ENCODE results near the gene RADIL. TPM values are rescaled to one million over a fixed set of nuclear protein-coding genes. Genes with fewer than 3 reads are reported as not detected.

RADIL gene
- total RNA-seq, 3 donors from 2014 or later (not counting 1 experiment from before 2014, with no cell fraction given), result not detected

DNA sequence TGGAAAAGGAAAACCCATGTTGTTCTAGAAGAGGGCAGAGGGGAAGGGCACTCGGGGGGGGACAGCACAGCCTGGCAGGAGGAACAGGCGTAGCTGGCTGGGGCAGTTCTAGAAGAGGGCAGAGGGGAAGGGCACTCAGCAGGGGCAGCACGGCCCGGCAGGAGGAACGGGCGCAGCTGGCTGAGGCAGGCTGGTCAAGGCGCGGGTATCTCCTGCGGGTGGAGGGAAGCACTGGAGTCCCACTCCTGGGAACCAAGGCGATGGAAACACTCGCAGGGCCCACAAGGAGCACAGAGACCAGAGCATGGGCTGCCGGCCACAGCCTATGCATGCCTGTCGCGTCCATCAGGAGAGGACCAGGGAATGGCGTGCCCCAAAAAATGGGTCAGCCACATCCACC lies 58.4 kb downstream of the RADIL start:
- Histone ChIP-seq H3K9me3 (ENCODE audit: control insufficient read depth, insufficient read depth, low read length) (no peaks in the 10 kb centered on the region), H3K27me3 (ENCODE audit: control insufficient read depth, insufficient read depth, low read length) (no peaks in the 10 kb centered on the region), H3K4me3 (ENCODE audit: low read length) (no peak overlapping the region), H3K4me1 (ENCODE audit: control insufficient read depth, insufficient read depth, low read length) (no peaks in the 10 kb centered on the region), H3K36me3 (ENCODE audit: control insufficient read depth, insufficient read depth, low read length) (no peaks in the 10 kb centered on the region), H3K27ac (ENCODE audit: low read length) (no peak overlapping the region)
- Mint-ChIP-seq H3K4me3 (no peak overlapping the region), H3K27me3 (ENCODE audit: low read depth in 2 of 2) (peaks cover 0 to 2% of the 10 kb centered on the region in 2 donors), H3K36me3 (no peaks in the 10 kb centered on the region), H3K4me1 (peaks cover 0 to 3% of the 10 kb centered on the region in 2 donors), H3K9me3 (no peaks in the 10 kb centered on the region), H3K27ac (no peak overlapping the region)
- TF ChIP-seq, protein P1, sequence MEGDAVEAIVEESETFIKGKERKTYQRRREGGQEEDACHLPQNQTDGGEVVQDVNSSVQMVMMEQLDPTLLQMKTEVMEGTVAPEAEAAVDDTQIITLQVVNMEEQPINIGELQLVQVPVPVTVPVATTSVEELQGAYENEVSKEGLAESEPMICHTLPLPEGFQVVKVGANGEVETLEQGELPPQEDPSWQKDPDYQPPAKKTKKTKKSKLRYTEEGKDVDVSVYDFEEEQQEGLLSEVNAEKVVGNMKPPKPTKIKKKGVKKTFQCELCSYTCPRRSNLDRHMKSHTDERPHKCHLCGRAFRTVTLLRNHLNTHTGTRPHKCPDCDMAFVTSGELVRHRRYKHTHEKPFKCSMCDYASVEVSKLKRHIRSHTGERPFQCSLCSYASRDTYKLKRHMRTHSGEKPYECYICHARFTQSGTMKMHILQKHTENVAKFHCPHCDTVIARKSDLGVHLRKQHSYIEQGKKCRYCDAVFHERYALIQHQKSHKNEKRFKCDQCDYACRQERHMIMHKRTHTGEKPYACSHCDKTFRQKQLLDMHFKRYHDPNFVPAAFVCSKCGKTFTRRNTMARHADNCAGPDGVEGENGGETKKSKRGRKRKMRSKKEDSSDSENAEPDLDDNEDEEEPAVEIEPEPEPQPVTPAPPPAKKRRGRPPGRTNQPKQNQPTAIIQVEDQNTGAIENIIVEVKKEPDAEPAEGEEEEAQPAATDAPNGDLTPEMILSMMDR (IDR thresholded peaks at IDR 0.05), result no peak
- 91% methylated on average over 14 of the region's 15 CpGs for WGBS (ENCODE audit: insufficient coverage)
- intact Hi-C loops (cut with micrococcal nuclease), result no loop called here
- ATAC-seq, result no peak
- no peak for DNase-seq

DNA sequence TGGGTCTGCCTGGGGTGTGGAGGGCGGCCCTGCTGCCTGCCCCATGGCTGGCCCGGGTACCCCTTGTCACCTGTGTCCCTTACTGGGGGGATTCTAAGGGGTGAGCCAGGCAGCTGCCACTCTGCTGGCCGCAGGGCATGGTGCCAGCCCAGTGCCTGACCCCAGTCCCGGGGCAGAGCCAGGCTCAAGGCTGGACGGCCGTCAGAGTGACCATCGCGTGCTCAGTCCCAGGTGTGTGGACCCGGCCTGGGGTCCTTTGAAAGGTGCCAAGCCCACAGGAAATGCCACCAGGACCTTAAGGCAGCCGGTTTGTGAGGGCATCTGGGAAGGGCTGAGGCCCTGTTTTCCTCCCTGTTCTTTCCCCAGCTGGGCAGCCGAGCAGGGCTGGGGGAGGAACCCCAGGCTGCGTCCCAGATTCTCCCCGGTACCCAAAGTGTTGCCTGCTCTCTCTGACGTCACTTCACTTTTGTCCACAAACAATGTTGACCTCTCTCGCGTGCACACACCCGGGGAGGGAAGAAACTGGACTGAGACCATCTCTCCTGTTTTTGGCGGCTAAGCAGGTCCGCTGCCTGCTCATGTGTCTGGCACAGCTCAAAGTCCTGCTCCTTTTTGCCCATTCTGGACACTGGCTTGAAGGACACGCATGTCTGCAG lies 59.3 kb downstream of the RADIL start:
- no peak for DNase-seq
- TF ChIP-seq, protein P1 (IDR thresholded peaks at IDR 0.05), result no peak
- Mint-ChIP-seq H3K4me1 (no peaks in the 10 kb centered on the region), H3K36me3 (no peaks in the 10 kb centered on the region), H3K9me3 (no peaks in the 10 kb centered on the region), H3K4me3 (no peak overlapping the region), H3K27me3 (ENCODE audit: low read depth in 2 of 2) (peaks cover 0 to 2% of the 10 kb centered on the region in 2 donors), H3K27ac (no peak overlapping the region)
- Histone ChIP-seq H3K27ac (ENCODE audit: low read length) (no peak overlapping the region), H3K4me3 (ENCODE audit: low read length) (no peak overlapping the region), H3K4me1 (ENCODE audit: control insufficient read depth, insufficient read depth, low read length) (no peaks in the 10 kb centered on the region), H3K27me3 (ENCODE audit: control insufficient read depth, insufficient read depth, low read length) (no peaks in the 10 kb centered on the region), H3K36me3 (ENCODE audit: control insufficient read depth, insufficient read depth, low read length) (no peaks in the 10 kb centered on the region), H3K9me3 (ENCODE audit: control insufficient read depth, insufficient read depth, low read length) (no peaks in the 10 kb centered on the region)
- no peak for ATAC-seq
- WGBS (ENCODE audit: insufficient coverage), result 89% methylated on average over 20 of the region's 20 CpGs
- intact Hi-C loops (cut with micrococcal nuclease), result no loop called here

DNA sequence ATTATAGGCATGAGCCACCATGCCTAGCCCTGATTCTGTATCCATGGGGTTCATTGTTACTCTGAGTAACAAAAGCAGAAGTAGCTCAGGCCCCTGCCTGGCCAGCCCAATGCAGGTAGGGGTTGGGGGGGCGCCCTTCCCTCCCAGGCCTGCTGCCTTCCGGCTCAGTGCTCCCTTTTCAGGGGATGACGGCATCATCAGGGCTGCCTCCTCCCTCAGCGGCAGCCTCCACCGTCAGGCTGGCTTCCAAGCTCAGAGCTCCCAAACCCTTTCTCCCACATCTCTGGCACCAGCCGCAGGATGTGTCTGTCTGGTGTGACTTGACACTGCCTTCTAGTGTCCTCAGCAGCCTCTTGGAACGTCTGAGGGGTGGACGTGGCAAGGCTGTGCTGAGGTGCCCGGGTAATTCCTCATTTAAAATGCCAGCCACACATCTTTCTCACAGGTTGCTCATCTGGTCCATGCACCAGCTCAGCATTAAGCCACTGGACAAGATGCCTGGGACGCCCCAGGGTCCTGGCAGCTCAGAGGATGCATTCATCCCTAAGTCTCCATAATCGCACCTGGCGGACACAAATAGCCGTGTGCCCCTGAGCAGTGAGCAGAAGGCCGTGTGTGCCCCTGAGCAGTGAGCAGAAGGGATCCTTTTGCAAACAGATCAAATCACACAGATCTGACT lies 59.9 kb downstream of the RADIL start:
- intact Hi-C loops (cut with micrococcal nuclease), result no loop called here
- Histone ChIP-seq H3K4me1 (ENCODE audit: control insufficient read depth, insufficient read depth, low read length) (no peaks in the 10 kb centered on the region), H3K36me3 (ENCODE audit: control insufficient read depth, insufficient read depth, low read length) (no peaks in the 10 kb centered on the region), H3K9me3 (ENCODE audit: control insufficient read depth, insufficient read depth, low read length) (no peaks in the 10 kb centered on the region), H3K27ac (ENCODE audit: low read length) (no peak overlapping the region), H3K27me3 (ENCODE audit: control insufficient read depth, insufficient read depth, low read length) (no peaks in the 10 kb centered on the region), H3K4me3 (ENCODE audit: low read length) (no peak overlapping the region)
- Mint-ChIP-seq H3K4me3 (no peak overlapping the region), H3K9me3 (no peaks in the 10 kb centered on the region), H3K27ac (no peak overlapping the region), H3K27me3 (ENCODE audit: low read depth in 2 of 2) (peaks cover 0 to 2% of the 10 kb centered on the region in 2 donors), H3K4me1 (no peaks in the 10 kb centered on the region), H3K36me3 (no peaks in the 10 kb centered on the region)
- TF ChIP-seq, protein P1 (IDR thresholded peaks at IDR 0.05), result no peak
- no peak for ATAC-seq
- 51% methylated on average over 14 of the region's 14 CpGs for WGBS (ENCODE audit: insufficient coverage)
- DNase-seq, result no peak
